ENCODE results near the gene PBX2.
"Not testable (repeated sequence)": the region's sequence is repeated elsewhere in the genome, so short reads cannot be mapped to it uniquely, and the experiment has no call there.

PBX2 gene

DNA sequence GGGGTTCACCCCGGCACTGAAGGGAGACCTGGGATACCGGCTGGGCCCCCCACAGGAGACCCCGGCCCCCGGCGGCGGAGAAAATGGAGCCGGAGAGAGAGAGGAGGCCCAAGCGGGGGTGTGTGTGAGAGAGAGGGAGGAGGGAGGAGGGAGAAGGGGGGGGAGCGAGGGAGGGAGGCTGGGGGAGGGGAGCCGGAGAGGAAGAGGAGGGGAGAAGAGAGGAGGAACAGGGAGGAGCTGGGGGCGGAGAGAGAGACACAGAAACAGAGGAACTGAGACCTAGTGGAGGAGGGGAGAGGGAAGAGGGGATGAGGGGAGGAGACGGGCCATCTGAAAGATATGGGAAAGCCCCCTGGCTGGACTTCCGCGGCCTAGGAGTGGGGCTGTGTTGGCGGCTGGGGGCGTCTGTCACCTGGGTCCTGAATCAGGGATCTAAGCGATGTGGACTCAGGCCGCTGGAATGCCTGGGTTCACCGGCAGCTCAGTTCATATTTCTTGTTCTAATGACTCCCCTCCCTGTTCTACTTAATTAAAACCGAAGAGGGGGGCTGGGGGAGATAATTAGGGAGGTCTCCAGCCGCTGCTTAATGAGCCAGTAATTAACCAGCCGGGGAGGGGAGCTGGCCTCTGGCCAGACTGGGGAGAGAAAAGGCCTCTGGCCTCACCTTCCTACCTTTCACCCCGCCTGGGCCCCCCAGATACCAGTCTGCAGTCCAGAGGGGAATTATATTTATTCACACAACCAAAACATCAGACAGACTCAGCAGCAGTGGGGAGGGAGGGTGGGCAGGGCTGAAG is at the start of gene PBX2:
PBX2 (minus strand) TSS at position 149 of the 798 bp plus-strand sequence. CDS start 287 bp downstream, outside the sequence.
- DNase-seq (ENCODE audit: low read depth), result peak; percentile 73

- DNase-seq (ENCODE audit: low read depth), result no peak
These were observed 49.5 kb upstream of the PBX2 start for GRCh38 chr6:32239462-32239861.

- no peak for DNase-seq (ENCODE audit: low read depth)
These were observed 44.9 kb upstream of the PBX2 start for GRCh38 chr6:32234934-32235333.

GRCh38 chr6:32226434-32226833 is 36.4 kb upstream of the PBX2 start:
- DNase-seq (ENCODE audit: low read depth), result no peak

GRCh38 chr6:32224696-32225095 is 34.7 kb upstream of the PBX2 start:
- no peak for DNase-seq (ENCODE audit: low read depth)

DNA sequence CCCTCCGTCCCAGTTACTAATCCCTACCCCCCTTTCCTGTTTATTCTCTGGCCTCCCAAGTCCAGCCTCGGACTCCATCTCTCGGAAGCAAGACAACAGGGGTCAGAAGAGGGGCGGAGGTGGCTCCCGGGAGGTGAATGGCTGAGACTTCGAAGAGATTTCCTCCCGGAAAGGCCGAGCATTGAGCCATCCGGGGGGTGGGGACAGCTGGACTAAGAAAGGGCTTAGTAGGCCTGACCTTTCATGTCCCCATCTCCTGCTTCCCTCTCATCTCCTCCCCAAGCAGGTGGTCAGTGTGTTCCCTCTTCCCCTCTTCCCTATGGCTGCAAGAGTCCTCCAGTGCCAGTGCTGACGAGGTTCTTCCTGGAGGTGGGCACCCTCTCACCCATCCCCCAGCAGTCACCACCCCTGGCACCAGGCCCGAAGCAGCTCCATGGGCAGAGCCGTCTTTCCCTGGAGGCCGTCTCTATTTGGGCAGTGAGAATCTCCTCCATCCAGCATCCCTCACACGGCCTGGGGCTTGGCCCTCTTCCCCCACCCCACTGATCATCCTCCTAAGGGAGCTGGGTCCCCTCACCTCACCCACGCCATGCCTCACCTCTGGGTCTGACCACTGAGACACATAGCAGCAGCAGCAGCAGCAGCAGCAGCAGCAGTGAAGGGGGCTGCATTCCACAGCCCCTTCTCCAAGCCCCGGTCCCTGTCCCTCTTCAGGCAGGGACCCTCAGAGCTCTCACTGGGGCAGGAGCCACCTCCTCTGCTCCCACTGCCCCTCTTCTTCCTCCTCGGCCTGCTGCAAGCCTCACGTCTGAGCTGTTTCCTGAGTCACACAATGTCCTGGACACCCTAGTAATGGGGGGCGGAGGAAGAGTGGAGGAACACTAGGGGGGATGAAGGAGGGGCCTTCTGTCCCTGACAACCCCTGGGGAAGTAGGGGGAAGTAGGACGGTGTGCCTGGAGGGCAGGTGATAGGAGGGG is 33.5 kb upstream of the PBX2 start, which contains the start of gene NOTCH4:
NOTCH4 (minus strand) TSS at position 810 of the 978 bp plus-strand sequence; CDS start at position 671, 139 bp downstream.
- DNase-seq (ENCODE audit: low read depth), result no peak

GRCh38 chr6:32222333-32223230 is 32.6 kb upstream of the PBX2 start:
- no peak for DNase-seq (ENCODE audit: low read depth)

GRCh38 chr6:32220021-32220420 is 30.0 kb upstream of the PBX2 start:
- no peak for DNase-seq (ENCODE audit: low read depth)

GRCh38 chr6:32218167-32218566 is 28.2 kb upstream of the PBX2 start:
- no peak for DNase-seq (ENCODE audit: low read depth)

GRCh38 chr6:32216998-32217397 is 27.0 kb upstream of the PBX2 start:
- no peak for DNase-seq (ENCODE audit: low read depth)

DNA sequence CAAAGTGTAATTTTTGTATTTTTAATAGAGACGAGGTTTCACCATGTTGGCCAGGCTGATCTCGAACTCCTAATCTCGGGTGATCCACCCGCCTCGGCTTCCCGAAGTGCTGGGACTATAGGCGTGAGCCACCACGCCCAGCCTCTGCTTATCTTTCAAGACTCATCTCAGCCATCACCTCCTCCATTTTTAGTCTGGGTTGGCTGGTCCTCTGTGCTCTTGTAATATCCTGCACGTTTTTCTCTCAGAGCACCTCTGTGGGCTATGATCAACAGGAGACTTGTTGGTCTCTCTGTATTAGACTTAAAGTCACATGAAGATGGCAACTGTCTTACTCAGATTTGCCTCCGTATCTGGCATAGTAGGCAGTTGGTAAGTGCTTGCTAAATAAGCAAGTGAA is 26.3 kb upstream of the PBX2 start:
- DNase-seq (ENCODE audit: low read depth), result no peak

- DNase-seq (ENCODE audit: low read depth), result no peak
These were observed 25.6 kb upstream of the PBX2 start for GRCh38 chr6:32215617-32216016.

- DNase-seq (ENCODE audit: low read depth), result no peak
These were observed 24.1 kb upstream of the PBX2 start for GRCh38 chr6:32214126-32214525.

DNA sequence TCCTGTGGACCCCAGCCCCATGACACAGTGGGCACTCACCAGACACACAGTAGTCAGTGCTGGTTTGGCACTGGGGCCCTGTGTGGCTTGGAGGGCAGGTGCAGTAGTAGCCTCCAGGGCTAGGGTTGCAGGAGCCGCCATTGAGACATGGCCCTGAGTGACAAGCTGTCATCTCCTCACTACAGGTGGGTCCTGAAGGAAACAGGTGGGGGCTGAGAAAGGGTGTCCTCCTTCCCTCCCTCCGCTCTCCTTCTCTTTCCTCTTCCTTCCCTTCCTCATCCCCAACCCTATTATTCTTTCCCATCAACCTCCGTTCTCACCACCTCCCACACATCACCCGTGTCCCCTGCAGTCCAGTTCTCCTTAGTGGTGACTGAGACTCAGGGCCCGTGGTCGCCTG is 23.6 kb upstream of the PBX2 start:
- DNase-seq (ENCODE audit: low read depth), result no peak

GRCh38 chr6:32212076-32212760 is 22.2 kb upstream of the PBX2 start:
- DNase-seq (ENCODE audit: low read depth), result no peak

GRCh38 chr6:32211432-32211831 is 21.4 kb upstream of the PBX2 start:
- DNase-seq (ENCODE audit: low read depth), result not testable (repeated sequence)

DNA sequence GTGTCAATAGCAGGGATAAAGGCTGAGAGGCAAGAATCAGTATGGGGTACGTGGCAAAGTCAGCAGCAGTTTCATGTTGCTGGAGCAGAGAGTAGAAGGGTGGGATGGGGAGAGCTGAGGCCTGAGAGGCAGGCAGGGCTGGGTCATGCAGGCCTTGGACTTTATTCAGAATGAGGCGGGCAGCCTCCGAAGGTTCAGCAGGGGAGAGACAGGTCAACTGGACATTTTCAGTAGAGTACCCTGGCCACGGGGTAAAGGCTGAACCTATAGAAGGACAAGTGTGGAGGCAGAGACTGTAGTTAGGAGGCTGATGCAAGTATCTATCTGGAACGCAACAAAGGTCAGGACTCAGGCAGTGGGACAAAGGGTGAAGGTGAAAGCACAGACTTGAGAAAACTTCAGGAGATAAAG is 20.2 kb upstream of the PBX2 start:
- DNase-seq (ENCODE audit: low read depth), result no peak

DNA sequence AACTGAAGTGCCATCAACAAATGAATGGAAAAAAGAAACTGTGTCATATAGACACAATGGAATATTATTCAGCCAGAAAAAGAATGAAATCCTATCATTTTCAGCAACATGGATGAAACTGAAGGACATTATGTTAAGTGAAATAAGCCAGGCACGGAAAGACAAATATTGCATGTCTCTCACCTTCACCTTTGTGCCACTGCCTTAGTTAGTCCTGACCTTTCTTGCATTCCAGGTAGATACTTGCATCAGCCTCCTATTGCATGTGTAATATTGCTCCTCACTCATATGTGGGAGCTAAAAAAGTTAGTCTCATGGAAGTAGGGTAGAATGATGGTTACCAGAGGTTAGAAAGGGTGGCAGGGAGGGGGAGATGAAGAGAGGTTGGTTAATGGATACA is 19.0 kb upstream of the PBX2 start:
- DNase-seq (ENCODE audit: low read depth), result no peak

DNA sequence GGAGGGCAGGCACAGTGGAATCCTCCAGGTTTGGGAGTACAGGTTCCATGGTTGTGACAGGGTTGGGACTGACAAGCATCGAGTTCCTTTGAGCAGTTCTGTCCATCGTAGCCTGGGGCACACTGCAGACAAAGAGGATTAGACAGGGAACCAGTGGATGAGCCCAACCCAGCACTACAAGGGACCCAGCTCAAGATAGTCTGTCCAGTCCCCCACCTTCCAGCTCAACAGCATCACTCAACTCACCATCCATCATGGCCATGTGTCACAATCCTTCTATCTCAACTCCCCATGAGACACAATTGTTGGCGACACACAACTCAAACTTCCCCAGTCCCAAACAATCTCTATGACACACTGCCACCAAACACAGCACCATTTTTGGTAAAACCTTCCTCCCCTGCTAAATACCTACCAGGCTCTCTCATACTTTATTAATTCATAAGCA is 14.3 kb upstream of the PBX2 start:
- DNase-seq (ENCODE audit: low read depth), result no peak

GRCh38 chr6:32203426-32204267 is 13.6 kb upstream of the PBX2 start:
- no peak for DNase-seq (ENCODE audit: low read depth)

Measured in stimulated activated CD8-positive, alpha-beta memory T cell treated with anti-CD3 and anti-CD28 coated beads, Interleukin-15, amount 100 ng/mL, for 1 hour (primary cell).